Activated CD8-positive, alpha-beta memory T cell treated with anti-CD3 and anti-CD28 coated beads, Interleukin-2, amount 10 ng/mL, durations not matched to agents 7 days and 5 days (primary cell): ENCODE results near the gene NPRL2. TPM values are rescaled to one million over a fixed set of nuclear protein-coding genes. Genes with fewer than 3 reads are reported as not detected.
"Not testable (repeated sequence)": the region's sequence is repeated elsewhere in the genome, so short reads cannot be mapped to it uniquely, and the experiment has no call there.

Experiments
- ATAC-seq: fragments of 150-1000 bp; cut with Tn5 transposase; one replicate; pipeline ENCODE4 v1.10.0; 2021; ENCODE audit warnings: moderate library complexity
- CTCF ChIA-PET: fragments of 350-600 bp; sonication (Branson Sonifier 250); formaldehyde crosslinking; loops from one replicate; lab custom pipeline; 2021; ENCODE audit warnings: antibody characterized with exemption; lab: Charles Lee
- DNase-seq: peaks from one replicate; pipeline ENCODE4 v3.0.0-alpha.2; 2020
- H3K27ac Mint-ChIP-seq: one replicate; pipeline ENCODE4 v1.8.0; 2021; ENCODE audit warnings: mild to moderate bottlenecking, mixed read lengths
- H3K27me3 Mint-ChIP-seq: one replicate; pipeline ENCODE4 v1.8.0; 2021; ENCODE audit warnings: mixed read lengths
- H3K36me3 Mint-ChIP-seq: one replicate; pipeline ENCODE4 v1.8.0; 2021; ENCODE audit warnings: mild to moderate bottlenecking, mixed read lengths
- H3K4me1 Mint-ChIP-seq: one replicate; pipeline ENCODE4 v1.8.0; 2021; ENCODE audit warnings: mixed read lengths
- H3K4me3 Mint-ChIP-seq: one replicate; pipeline ENCODE4 v1.8.0; 2021; ENCODE audit warnings: mild to moderate bottlenecking, moderate library complexity, mixed read lengths
- H3K9me3 Mint-ChIP-seq: one replicate; pipeline ENCODE4 v1.8.0; 2022; ENCODE audit warnings: low read depth, mixed read lengths
- total RNA-seq, 2 experiments: library from RNA; stranded (reverse); gene quantifications; one replicate each; pipeline ENCODE4 v1.2.3, GENCODE V29; 2021

Gene NPRL2
- total RNA-seq, 2 experiments from 2014 or later: 45.3 to 49.7 TPM

DNA sequence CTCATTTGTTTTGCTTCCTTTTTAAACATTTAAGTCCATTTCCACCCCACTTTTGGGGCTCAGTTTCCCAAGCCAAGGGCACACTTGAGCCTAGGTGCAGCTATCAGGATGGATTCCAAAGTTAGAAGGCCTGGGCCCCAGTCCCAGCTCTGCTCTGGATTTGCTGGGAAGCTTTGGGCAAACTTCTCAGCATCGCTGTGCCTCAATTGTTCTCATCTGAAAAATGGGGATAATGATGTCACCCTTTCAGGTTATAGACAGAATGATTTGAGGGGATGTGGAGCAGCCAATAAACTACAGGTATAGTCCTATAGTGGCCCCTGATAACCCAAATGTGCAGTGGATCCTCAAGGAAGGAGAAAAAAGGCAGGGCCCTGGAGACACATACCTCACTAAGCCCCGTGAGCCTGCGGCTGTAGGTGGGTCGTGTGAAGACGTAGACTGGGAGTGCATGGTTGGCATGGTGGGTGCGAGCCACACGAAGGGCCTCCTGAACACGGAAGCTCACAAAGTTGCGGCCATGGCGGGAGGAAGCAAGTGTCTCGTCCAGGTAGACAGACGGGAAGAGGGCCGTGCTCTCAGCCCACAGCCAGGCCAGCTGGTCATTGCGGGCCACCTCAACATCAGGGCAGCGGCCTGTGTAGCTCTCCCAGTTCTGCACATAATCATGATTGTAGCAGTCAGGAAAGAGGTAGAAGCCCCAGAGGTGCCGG is 31.2 kb downstream of the NPRL2 start:
- Mint-ChIP-seq H3K27ac (no peak overlapping the region), H3K9me3 (no peaks in the 10 kb centered on the region), H3K4me1 (peaks cover 45% of the 10 kb centered on the region), H3K4me3 (no peak overlapping the region), H3K36me3 (peaks cover 3% of the 10 kb centered on the region), H3K27me3 (no peaks in the 10 kb centered on the region)
- CTCF ChIA-PET: interaction anchor here (2.0 to 18.0 kb wide), 3 partner anchors 16 to 58 kb away, joined by 4 to 266 read pairs (median 91); partner anchors contain the start of genes HYAL1, HYAL3, IFRD2 and NAA80
- ATAC-seq: no peak
- peak; percentile 39 for DNase-seq

- no peak for ATAC-seq
- H3K36me3 Mint-ChIP-seq: peaks cover 3% of the 10 kb centered on the region
- H3K27me3 Mint-ChIP-seq: no peaks in the 10 kb centered on the region
- peaks cover 50% of the 10 kb centered on the region for H3K4me1 Mint-ChIP-seq
- H3K4me3 Mint-ChIP-seq: no peak overlapping the region
- no peak overlapping the region for H3K27ac Mint-ChIP-seq
- H3K9me3 Mint-ChIP-seq: no peaks in the 10 kb centered on the region
- DNase-seq: peak; percentile 38
- CTCF ChIA-PET: interaction anchor here (2.0 to 18.0 kb wide), 3 partner anchors 17 to 58 kb away, joined by 4 to 266 read pairs (median 91); partner anchors contain the start of genes HYAL1, HYAL3, IFRD2 and NAA80
These were observed 32.0 kb downstream of the NPRL2 start for GRCh38 chr3:50318615-50319014.

DNA sequence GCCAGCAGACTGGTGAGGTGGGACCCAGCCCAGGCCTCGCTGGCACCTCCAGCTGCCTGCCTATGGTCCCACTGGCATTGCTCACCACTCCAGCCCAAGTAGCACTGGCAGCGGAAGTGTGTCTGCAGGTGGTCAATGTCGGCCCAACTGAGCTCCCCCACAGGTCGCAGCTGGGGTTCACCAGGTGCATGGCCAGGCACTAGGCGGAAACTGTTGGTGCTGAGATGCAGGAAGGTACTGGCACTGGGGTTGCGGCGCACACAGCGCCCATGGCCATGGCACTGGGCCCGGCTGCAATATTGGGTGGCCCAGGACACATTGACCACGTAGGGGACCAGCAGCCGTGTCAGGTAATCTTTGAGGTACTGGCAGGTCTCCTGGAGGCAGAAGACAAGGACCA is 32.4 kb downstream of the NPRL2 start:
- CTCF ChIA-PET: interaction anchor here (1.9 to 18.0 kb wide), 3 partner anchors 15 to 57 kb away, joined by 4 to 266 read pairs (median 6); partner anchors contain the start of genes HYAL1, HYAL3, IFRD2 and NAA80
- peaks cover 3% of the 10 kb centered on the region for H3K36me3 Mint-ChIP-seq
- H3K9me3 Mint-ChIP-seq: no peaks in the 10 kb centered on the region
- H3K27me3 Mint-ChIP-seq: no peaks in the 10 kb centered on the region
- H3K27ac Mint-ChIP-seq: no peak overlapping the region
- H3K4me3 Mint-ChIP-seq: no peak overlapping the region
- peaks cover 50% of the 10 kb centered on the region for H3K4me1 Mint-ChIP-seq
- ATAC-seq (no peak), DNase-seq (peak; percentile 38)

GRCh38 chr3:50317300-50317699 is 33.3 kb downstream of the NPRL2 start:
- DNase-seq (peak; percentile 43), ATAC-seq (no peak)
- H3K36me3 Mint-ChIP-seq: peaks cover 3% of the 10 kb centered on the region
- H3K4me1 Mint-ChIP-seq: peaks cover 49% of the 10 kb centered on the region
- no peak overlapping the region for H3K4me3 Mint-ChIP-seq
- no peaks in the 10 kb centered on the region for H3K27me3 Mint-ChIP-seq
- CTCF ChIA-PET: interaction anchor here (0.7 to 18.0 kb wide), 5 partner anchors 16 to 91 kb away, joined by 3 to 266 read pairs (median 6); partner anchors contain the start of genes HYAL1, HYAL3, IFRD2 and NAA80
- peak overlapping the region; percentile 91 for H3K27ac Mint-ChIP-seq
- no peaks in the 10 kb centered on the region for H3K9me3 Mint-ChIP-seq

- DNase-seq (peak; percentile 94), ATAC-seq (peak; percentile 82)
- H3K9me3 Mint-ChIP-seq: no peaks in the 10 kb centered on the region
- CTCF ChIA-PET: interaction anchor here (0.6 to 18.0 kb wide), 7 partner anchors 17 to 122 kb away, joined by 3 to 266 read pairs (median 5); partner anchors contain the start of genes HYAL1, HYAL3, IFRD2 and NAA80
- no peaks in the 10 kb centered on the region for H3K27me3 Mint-ChIP-seq
- peak overlapping the region; percentile 91 for H3K27ac Mint-ChIP-seq
- peaks cover 3% of the 10 kb centered on the region for H3K36me3 Mint-ChIP-seq
- peaks cover 48% of the 10 kb centered on the region for H3K4me1 Mint-ChIP-seq
- H3K4me3 Mint-ChIP-seq: peak overlapping the region; percentile 60
These were observed 33.8 kb downstream of the NPRL2 start for GRCh38 chr3:50316657-50317242.

DNA sequence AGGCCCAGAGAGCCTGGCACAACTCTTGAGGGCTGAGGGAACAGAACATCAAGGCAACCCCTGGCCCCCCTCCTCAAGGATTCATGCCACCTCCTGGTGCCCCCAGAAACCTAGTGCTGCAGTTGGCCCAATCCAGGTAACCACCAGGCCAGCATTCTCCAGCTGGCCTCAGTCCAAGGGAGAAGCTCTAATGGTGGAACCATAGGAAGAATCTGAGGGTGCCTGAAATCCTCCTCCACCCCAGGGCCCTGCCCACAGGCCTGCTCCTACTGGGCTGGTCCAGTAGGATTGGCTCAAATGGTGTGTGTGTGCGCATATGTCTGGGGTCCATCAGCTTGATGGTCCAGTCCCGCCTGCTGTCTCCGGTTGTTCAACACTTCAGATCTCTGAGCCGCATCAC is 35.8 kb downstream of the NPRL2 start:
- H3K27ac Mint-ChIP-seq: peak overlapping the region; percentile 48
- no peak overlapping the region for H3K4me3 Mint-ChIP-seq
- CTCF ChIA-PET: interaction anchor here (1.6 to 18.0 kb wide), 4 partner anchors 9 to 120 kb away, joined by 6 to 266 read pairs (median 8); partner anchors contain the start of genes HYAL1, HYAL3, IFRD2 and NAA80
- peaks cover 39% of the 10 kb centered on the region for H3K4me1 Mint-ChIP-seq
- H3K9me3 Mint-ChIP-seq: peaks cover 1% of the 10 kb centered on the region
- H3K27me3 Mint-ChIP-seq: no peaks in the 10 kb centered on the region
- peak; percentile 35 for DNase-seq
- no peak for ATAC-seq
- peaks cover 4% of the 10 kb centered on the region for H3K36me3 Mint-ChIP-seq

GRCh38 chr3:50314342-50314741 is 36.2 kb downstream of the NPRL2 start:
- DNase-seq: peak; percentile 39
- Mint-ChIP-seq H3K36me3 (peaks cover 8% of the 10 kb centered on the region), H3K4me1 (peaks cover 35% of the 10 kb centered on the region), H3K4me3 (no peak overlapping the region), H3K27ac (peak overlapping the region; percentile 48), H3K9me3 (peaks cover 3% of the 10 kb centered on the region), H3K27me3 (no peaks in the 10 kb centered on the region)
- CTCF ChIA-PET: interaction anchor here (1.6 to 18.0 kb wide), 4 partner anchors 10 to 120 kb away, joined by 6 to 266 read pairs (median 8); partner anchors contain the start of genes HYAL1, HYAL3, IFRD2 and NAA80
- no peak for ATAC-seq

DNA sequence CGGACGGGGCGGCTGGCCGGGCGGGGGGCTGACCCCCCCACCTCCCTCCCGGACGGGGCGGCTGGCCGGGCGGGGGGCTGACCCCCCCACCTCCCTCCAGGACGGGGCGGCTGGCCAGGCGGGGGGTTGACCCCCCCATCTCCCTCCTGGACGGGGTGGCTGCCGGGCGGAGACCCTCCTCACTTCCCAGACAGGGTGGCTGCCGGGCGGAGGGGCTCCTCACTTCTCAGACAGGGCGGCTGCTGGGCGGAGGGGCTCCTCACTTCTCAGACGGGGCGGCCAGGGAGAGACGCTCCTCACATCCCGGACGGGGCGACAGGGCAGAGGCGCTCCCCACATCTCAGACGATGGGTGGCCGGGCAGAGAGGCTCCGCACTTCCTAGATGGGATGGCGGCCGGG is 38.5 kb downstream of the NPRL2 start:
- not testable (repeated sequence) for H3K36me3 Mint-ChIP-seq, H3K4me3 Mint-ChIP-seq, DNase-seq, H3K9me3 Mint-ChIP-seq, H3K27me3 Mint-ChIP-seq, ATAC-seq, H3K27ac Mint-ChIP-seq
- CTCF ChIA-PET: interaction anchor here (1.1 kb wide), 1 partner anchor 16 kb away, joined by 3 read pairs; the partner anchor contains the start of gene TUSC2
- H3K4me1 Mint-ChIP-seq: peaks cover 23% of the 10 kb centered on the region

DNA sequence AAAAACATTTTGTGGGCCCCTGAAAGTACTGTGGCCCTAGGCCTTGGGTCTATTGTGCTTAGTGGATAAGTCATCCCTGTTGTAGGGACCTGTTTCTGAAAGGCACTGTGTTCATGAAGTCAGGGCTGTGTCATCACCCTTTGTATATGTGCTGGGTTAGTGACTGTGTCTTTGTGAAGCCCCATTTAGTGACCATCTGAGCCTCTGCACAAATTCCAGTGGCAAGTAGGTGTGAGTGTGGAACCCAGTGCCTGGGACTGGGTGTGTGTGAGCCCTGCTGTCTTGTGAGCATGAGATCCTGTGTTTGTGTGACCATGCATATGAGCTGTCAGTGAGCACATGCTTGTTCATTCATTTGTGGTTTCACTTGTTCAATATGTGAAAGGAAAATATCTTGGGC is 46.0 kb downstream of the NPRL2 start:
- ATAC-seq: no peak
- CTCF ChIA-PET: interaction anchor here (1.1 to 17.4 kb wide), 2 partner anchors 17 to 30 kb away, joined by 3 to 266 read pairs; partner anchors contain the start of genes HYAL2 and TUSC2

GRCh38 chr3:50303013-50303815 is 47.4 kb downstream of the NPRL2 start, which contains the start of gene HYAL1:
TSS of gene HYAL1 (minus strand) at chr3:50303574. CDS start at chr3:50302956, 618 bp downstream.
- Mint-ChIP-seq H3K27ac (no peak within 1 kb of the TSS), H3K36me3 (peaks cover under 1% of the 10 kb centered on the region), H3K9me3 (no peaks in the 10 kb centered on the region), H3K4me1 (peaks cover 18% of the 10 kb centered on the region), H3K4me3 (no peak within 1 kb of the TSS), H3K27me3 (no peaks in the 10 kb centered on the region)
- CTCF ChIA-PET: interaction anchor here (17.4 kb wide), 1 partner anchor 18 kb away, joined by 266 read pairs; the partner anchor contains the start of genes HYAL2 and TUSC2
- no peak for DNase-seq
- ATAC-seq: no peak

More for the DNA sequence above, 46.0 kb downstream of the NPRL2 start:
- Mint-ChIP-seq H3K27ac (no peak overlapping the region), H3K9me3 (no peaks in the 10 kb centered on the region), H3K27me3 (no peaks in the 10 kb centered on the region), H3K4me1 (peaks cover 17% of the 10 kb centered on the region), H3K36me3 (peaks cover 2% of the 10 kb centered on the region), H3K4me3 (no peak overlapping the region)
- no peak for DNase-seq

DNA sequence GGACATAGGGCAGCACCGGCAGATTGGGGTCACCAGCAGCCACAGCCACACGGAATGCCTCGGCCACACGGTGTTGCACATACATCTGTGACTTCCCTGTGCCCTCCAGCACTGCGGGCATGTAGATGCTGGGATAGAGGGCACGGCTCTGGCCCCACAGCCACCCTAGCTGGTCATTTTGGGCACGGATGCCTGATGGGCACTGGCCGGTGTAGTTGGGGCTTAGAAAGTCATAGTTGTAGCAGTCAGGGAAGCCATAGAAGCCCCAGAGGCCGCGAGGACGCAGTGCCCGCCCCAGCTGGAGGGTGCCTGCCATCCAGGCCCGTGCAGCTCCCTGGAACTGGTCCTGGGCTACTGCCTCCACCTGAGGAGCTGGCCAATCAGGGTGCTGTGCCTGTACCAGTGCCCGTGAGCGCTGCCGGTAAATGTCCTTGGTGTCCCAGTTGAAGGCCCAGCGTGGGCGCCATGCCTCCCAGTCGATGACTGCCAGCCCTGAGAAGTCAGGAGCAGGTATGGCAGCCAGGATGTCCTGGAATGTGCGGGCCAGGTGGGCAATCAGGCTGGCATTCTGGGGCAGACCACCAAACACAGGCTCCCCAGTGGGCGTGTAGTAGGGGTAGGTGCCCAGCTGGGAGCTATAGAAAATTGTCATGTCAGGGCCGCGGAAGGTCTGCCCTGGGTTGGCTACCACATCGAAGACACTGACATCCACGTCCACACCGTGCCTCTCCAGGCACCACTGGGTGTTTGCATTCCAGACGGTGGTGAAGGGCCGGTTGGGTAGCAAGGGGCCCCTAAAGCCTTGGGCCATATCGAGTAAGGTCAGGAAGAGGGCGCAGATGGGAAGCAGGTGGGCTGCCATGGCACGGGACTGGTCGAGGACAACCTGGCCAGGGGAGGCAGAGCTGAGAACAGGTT is 48.2 kb downstream of the NPRL2 start:
- Mint-ChIP-seq H3K4me1 (peaks cover 25% of the 10 kb centered on the region), H3K9me3 (no peaks in the 10 kb centered on the region), H3K4me3 (no peak overlapping the region), H3K36me3 (peaks cover 1% of the 10 kb centered on the region), H3K27ac (no peak overlapping the region), H3K27me3 (no peaks in the 10 kb centered on the region)
- DNase-seq (no peak), ATAC-seq (no peak)
- CTCF ChIA-PET: interaction anchor here (0.5 to 17.4 kb wide), 2 partner anchors 19 to 630 kb away, joined by 4 to 266 read pairs; partner anchors contain the start of genes HYAL2 and TUSC2
